Hepatocyte (in vitro differentiated cells): Measurements from ENCODE around the gene ADCYAP1R1.

Experiments
- CTCF ChIP-seq: fragments of 200-600 bp; sonication (generic); IDR thresholded peaks from 2 replicates; pipeline ENCODE4 v1.5.1; 2016; ENCODE audit warnings: antibody characterized with exemption, mild to moderate bottlenecking; ENCODE audit not compliant: poor library complexity
- EZH2 ChIP-seq: fragments of 200-600 bp; sonication (generic); IDR thresholded peaks from 2 replicates; pipeline ENCODE4 v1.6.1; 2016; ENCODE audit warnings: antibody characterized with exemption, mild to moderate bottlenecking, borderline replicate concordance

GRCh38 chr7:31083210-31083786 lies 31.2 kb downstream of the ADCYAP1R1 start:
- TF ChIP-seq CTCF (no peak), EZH2 (no peak)
